ENCODE results near the gene PXYLP1. TPM values are rescaled to one million over a fixed set of nuclear protein-coding genes. Genes with fewer than 3 reads are reported as not detected.

The PXYLP1 gene
- total and polyA plus RNA-seq, 2 of the 8 experiments (the other 6 are each of a cell fraction or from before 2014, with no cell fraction given), result 19.4 to 20.6 TPM

DNA sequence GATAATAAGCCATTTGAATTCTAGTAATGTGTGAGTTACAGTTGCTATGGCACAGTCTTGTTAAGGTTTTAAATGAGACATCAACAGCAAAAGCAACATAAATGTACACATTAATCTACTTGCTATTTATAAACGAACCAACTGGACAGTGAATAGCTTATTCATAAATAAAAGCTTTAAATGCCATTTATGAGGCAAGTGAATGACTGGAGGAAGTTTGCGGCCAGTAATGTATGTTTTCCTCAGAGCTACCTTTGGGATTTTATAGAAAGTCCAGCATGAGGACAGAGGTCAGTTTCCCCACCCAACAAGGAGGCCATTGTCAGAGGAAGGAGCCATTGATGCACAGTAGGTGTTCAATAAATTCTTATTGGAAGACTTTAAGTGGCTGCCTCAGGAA lies 48.0 kb upstream of the PXYLP1 start (continued):
- no peak for TF ChIP-seq SIN3A (conservative IDR thresholded peaks at IDR 0.05 in 1 of 2, IDR thresholded peaks at IDR 0.05 in 1 of 2; ENCODE audit: low read depth in 1 of 2, low read length in 2 of 2)
- TF ChIP-seq SP1 (IDR thresholded peaks at IDR 0.05; ENCODE audit: low read depth, low read length), result no peak
- no peak for TF ChIP-seq POLR2AphosphoS5 (IDR thresholded peaks at IDR 0.05; ENCODE audit: low read depth, low read length)
- no peak for TF ChIP-seq SUZ12 (IDR thresholded peaks at IDR 0.05; ENCODE audit: low read length)
- no peak for TF ChIP-seq NANOG (IDR thresholded peaks at IDR 0.05; ENCODE audit: insufficient read depth, low read depth, low read length, poor library complexity, severe bottlenecking)
